Activated CD8-positive, alpha-beta memory T cell treated with anti-CD3 and anti-CD28 coated beads, Interleukin-2, amount 50 U/mL, for 24 hours (primary cell): ENCODE data around the gene HOOK1.

ENCODE experiments used
- DNase-seq: peaks from one replicate; pipeline ENCODE4 v3.0.0-alpha.2; 2020; ENCODE audit errors: extremely low read depth

Gene HOOK1

DNA sequence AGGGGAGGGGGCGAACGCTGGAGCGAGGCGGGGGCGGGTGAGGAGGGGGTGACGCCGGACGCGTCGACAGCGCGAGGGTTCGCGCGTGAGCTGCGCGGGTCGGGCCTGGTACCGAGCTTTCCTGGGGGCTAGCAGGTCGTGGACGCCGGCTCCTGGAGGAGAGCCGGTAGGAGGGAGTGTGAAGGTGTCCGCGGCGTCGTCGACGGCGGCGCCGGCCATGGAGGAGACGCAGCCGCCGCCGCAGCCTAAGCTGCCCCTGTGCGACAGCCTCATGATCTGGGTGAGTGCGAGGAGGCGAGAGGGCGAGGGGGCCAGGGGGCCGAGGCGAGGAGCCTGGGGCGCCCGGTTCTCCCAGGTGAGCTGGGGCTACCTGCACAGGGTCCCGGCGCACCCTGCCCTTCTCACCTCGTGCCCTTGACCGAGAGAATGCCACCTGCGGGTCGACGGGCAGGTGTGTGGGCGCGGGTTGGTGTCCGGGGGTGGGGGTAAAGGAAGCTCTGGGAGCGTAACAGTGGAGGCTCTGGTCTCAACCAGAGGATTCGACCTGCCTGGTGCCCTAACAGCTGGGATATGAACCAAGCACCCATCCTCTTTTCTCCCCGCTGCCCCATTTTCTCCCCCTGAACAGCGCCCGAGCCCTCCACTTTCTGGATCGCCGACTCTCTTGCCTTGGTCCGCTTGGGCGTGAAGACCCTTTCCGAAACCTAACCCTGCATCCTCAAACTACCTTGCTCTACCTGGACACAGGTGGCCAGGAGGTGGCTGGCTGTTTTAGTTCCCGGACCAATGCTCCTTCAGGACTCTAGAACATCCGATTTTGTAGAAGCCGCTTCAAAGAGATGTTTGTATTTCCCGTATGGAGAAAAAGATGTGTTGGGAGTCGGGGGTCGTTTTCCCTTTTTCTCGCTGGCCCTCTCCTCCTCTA, at the start of gene HOOK1:
Gene HOOK1 (plus strand): TSS at position 49 of the 925 bp plus-strand sequence. CDS start 169 bp downstream, at position 218.
- DNase-seq = no peak

DNA sequence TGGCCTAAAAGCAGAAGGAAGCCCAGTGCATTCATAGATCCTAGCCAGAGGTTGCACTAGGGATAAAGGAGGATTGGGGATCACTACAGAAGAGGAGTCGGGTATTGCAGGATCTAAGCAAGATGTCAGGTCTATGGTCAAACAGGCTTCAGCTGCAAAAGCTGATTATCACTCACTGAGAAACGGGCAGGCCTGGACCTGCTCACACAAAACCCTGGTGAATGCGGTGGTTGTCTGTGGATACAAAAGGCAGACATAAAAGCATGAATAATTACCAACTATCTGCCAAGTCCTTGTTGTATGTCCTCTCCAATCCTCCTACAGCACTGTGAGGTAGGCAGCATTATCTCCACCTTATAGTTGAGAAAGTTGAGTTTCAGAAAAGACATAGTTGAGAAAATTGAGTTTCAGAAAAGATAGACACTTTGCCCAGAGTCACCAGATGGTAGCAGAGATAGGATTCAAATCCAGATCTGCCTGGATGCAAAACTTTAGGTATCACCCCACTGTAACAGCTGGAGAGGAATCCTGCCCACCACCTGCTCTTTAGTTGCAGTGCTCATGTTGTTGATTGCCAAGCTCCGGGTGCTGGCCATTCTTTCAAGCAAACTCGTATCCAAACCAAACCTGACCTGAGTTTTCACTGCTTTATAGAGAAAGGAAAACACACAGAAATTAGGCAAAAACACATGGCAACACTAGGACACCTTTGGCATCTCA, 49.6 kb upstream of the HOOK1 start:
- no peak for DNase-seq

DNA sequence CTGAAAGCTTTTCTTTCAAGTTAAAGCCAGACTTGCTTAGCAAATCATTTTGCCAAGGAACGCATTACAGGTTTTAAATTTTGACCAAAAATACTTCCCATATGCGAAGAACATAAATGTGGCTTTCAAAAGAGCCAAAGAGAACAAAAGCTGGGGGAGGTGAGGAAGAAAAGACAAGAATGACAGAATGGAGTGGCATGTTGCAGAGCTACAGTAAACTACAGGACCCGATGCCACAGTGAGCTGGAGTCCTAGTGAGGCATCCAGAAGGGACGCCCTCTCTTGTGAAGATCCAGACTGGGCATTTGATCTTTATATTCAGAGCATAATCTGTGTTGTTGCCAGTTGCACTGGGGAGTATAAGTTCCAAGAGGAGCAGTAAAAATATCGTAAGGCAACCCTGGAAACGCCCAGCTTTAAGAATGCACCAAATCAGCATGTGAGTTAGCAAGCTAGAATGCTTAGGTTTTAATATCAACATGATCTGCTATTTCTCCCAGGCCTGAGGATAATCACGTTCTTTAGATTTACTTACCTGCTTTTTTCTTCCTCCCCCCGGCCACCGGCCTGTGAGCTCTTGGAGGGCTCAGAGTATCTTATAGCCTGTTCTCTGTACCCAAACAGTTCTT, 48.4 kb upstream of the HOOK1 start:
- no peak for DNase-seq

DNA sequence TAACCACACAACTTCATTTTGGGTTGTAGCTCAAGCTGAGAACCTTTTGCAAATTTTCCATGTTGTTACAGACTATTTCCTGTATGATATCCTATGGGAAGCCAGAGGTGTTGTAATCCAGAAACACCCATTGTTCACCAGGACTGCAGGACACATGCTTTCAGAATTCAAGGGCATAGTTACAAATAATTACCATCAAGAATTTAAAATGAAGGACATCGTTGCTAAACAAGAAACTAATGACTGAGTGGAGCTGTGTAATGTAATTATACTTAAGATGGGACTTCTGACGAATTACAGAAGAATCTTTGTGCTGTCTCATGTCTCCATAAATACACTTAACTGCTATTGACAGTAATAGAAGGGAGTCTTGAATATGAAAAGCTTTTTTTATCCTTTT, 47.6 kb upstream of the HOOK1 start:
- DNase-seq = no peak

DNA sequence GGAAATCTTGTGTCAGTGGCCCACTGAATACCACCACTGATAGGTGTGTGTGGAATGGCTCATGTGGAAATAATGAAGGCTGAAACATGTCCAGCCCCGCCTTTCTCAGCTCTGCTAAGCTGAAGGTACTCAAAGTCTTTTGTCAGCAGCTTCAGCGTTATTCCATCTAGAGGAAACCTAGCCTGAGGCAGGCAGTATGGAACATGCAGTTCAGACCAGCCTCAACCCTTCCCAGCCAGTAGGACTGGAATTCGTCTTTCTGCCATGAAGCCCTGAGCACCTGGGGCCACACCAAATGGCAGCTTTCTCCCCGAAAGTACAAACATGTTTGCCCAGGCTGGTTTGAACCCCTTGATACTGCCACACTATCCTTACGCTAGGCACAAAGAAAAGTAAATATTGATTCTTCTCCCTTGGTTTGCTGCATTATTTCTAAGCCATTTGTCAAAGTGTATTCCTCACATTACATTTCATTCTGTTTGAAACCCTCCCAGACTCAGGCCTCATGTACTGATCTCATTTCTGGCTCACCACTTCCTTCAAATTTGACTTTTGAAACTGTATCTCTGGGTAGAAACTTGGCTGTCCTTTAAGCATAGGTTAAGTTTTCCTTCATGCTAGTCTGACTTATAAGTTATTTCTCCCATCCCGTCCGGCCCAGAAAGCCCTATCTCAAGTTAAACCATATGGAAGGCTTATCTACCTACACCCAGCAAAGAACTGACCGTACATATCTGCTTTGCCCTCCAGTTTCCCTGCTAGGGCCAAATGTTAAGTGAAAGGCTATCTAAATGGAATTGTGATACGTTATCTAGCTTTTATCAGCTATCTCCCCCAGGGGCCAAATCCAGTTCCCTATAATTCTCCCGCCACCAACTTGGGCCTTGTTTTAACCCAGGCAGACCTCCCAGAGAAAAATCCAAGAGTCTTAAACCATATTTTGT, 45.7 kb upstream of the HOOK1 start:
- no peak for DNase-seq

DNA sequence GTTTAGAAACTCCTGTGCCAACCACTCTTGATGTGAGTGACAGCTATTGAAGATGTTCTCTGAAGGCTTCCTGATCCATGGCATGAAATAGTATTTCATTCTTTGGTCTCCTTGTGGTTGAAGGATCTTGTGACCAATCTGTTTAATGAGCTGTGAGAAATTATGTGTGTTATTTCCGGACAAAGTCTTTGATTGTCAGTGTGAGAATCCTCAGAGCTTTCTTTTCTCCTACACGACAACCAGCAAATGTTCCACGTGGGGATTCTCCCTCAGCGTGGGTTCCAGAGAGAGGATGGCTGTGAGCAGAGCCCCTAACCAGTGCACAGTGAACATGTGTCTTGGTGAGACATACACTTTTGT, 45.0 kb upstream of the HOOK1 start:
- no peak for DNase-seq

DNA sequence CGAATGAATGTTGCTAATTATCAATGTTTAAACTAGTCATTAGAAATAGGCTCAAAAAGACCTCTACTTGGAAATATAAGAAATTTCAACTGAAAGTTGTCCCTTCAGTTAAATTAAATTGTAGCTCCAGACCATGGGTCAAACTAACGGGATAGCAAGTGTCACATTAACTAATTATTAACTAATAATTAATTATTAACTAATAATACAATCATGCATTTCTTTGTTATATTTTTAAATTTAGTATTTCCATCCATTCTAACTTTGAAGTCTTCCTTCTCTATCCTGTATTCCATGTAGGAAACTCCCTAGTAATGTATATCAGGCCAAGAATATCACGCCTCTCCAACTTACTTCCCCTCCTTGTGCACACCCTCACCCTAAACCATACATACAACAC, 43.4 kb upstream of the HOOK1 start:
- DNase-seq = no peak

DNA sequence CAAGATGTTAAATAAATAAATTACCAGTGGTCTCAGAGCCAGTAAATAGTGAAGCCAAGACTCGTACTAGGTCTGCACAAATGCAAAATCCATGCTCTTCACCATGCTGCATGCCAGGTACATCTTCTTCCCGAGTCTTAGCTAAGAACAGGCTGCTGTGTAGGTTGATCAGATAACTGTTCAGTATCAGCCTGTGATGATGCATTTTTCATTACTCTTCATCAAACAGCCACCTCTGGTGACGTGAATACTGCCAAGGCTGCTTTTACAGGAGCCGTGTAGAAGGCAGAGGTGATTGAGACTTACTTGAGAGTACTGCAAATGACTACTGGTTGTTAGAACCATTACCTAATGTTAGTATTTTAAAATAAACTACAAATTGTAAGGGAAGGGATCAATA, 39.3 kb upstream of the HOOK1 start:
- DNase-seq = no peak

DNA sequence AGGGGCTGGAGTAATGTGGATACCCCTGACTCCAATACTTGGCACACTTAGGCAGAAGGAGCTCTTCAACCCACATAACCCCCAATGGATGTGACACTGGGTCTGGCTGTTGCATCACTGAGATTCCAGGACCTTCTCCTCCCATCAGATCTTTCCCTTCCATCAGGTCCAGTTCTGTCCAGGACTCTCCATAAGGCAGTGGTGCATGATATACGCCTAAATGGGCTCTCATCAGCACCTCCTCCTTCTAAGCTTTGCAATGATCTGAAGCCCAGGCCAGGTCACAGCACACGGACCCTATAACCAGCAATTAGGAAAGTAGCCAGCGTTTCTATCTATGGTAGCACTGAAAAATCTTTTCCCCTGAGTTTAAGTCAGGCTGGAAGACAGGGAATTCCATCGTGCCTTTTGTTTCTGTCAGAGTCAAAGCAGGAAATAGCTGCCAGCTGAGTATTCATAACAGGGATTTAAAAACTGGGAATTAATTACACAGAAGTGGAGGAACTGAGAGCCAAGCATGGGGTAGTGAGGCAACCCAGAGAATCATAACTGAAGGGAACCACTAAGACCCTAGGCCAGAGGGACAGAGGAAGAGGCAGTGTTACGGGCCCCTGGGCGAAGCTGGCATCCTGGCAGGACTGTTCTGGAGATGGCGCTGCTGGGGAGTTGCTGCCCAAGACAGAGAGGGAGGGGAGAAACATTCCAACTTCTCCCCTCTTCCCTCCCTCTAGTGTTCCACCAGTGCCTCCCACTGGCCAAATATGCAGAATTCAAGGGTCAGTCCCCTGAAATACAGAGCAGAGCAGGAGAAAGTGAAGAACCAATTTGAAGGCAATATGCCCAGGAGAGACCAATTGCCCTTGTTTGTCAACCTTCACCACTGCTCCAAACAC, 37.5 kb upstream of the HOOK1 start:
- DNase-seq = no peak

DNA sequence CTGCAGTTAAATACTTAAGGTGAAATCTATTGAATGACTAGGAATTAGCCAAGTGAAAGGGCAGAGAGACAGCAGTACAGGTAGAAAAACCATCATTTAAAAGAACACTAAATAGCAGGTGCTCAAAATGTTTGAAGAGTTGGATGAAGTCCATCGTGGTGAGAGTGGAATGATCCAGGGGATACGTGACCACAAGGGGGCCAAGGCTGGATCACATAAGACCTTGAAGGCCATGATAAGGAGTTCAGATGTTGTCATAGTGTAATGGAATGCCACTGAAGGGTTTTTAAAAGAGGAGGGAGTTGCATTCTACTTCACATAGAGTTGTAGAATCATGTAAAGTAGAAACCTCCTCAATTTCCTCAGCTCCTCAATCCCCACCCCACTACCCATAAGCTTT, 34.8 kb upstream of the HOOK1 start:
- no peak for DNase-seq

DNA sequence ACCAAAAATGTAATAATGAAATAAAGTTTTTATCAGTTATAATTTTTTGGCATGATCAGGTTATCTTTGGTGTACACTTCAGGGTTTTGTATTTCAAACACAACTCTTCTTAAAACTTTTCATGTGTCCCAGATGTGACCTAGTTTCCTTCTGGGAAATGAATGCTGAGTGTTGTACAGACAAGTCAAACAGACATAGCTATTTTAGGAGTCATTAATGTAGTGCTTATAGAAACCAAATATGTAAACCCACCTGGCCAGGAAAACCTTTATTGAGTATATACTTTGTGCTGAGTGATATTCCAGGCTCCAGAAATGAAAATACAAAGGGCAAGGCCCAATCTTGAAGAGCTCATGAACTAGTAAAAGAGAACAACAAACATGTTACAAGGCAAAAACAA, 25.9 kb upstream of the HOOK1 start:
- DNase-seq = no peak

DNA sequence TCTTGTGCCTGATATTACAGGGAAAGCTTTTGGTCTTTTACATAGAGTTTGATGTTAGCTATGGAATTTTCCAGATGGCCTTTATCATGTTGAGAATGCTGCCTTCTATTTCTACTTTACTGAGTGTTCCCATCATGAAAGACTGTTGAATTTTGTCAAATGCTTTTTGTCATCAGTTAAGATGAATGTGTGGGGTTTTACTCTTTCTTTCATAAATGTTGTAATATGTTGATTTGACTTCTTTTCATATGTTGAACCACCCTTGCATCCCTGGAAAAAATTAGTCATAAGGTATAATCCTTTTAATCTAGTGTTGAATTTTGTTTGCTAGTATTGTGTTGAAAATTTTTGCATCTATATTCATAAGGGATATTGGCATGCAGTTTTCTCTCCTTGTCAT, 16.1 kb upstream of the HOOK1 start:
- no peak for DNase-seq

DNA sequence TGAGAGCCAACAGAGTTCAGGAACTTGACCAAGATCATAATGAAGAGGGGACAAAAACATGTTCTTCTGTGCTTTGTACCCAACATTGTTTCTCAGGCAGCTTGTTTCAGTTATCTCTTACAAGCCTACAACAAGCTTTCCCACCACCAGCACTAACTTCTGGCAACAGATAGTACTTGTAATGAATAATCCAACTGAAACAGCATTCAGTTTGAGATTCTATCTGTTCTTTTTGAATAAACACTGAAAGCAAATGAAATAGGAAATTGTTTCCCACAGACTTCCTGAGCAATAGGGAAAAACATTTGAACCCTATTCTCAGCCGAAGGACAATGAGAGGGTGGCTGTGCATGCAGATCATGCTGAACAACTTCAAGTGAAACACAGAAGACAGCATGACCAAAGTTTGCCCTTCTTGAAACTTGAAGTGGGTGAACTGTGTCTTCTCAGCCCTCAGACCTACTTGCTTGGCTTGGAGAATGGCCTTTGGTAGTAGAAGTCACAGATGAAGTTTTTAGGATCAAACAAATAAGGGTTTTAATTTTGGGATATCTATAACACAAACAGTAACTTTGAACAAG, 11.2 kb upstream of the HOOK1 start:
- no peak for DNase-seq

DNA sequence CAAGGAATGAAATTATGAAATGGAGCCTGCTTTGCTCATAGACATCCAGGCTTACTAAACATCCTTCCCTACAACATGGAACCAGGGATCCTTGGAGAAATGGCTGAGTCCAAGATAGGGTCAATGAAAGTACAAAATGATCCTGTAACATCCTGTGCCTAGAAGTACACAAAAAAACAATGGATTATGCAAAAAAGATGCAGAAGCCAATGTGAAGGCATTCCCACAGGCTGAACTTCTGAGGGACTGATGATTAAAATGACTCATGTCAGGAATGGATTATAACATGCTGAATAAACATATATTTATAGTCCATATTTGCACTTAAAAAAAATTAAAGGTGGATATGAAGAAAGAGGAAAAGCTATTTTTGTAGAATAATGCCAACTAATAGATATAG, 10.4 kb upstream of the HOOK1 start:
- no peak for DNase-seq

DNA sequence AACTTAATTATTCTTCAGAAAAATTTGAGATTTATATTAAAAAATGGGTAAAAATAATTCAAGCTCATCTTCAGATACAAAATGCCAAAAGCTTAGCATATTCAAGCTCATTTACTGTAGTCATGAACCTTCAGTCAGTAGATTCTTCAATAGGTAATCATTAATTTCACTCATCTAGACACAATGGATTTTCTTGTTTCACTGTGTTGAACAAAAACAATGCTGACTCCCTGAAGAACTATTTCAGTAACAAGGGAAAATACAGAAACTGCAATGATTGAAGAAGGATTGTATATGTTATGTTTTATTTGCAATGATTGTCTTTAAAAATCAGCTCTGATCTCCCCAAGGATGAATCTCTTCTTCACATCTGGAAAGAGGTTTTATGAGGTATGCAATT, 9.2 kb upstream of the HOOK1 start:
- no peak for DNase-seq

DNA sequence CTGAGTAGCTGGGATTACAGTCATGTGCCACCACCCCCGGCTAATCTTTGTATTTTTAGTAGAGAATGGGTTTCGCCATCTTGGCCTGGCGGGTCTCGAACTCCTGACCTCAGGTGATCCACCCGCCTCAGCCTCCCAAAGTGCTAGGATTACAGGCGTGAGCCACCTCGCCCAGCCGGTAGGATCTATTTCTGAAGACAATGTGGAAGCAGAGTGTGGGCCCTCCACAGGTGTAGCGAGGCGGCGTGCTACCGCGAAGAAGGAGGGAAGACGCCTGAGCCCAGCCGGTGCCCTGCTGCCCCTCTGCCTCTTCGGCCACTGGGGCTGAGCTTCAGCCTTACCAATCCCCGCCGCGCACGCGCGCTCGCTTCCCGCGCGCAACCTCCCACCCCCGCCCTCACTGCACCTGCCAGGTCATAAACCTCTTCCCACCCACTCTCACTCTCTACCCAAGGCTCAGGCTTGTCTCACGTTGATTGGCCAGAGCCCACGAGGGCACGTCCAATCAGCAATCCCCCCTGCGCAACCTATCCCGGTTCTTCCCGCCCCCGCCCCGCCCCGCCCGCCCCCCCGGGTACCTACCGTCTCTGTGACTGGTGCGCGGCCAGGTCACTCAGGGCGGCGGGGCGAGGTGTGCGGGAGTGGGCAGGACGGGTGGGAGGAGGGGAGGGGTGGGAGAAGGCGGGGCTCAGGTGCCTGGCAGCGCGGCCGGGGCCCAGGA, 409 bp upstream of the HOOK1 start:
- DNase-seq = peak; percentile 37

DNA sequence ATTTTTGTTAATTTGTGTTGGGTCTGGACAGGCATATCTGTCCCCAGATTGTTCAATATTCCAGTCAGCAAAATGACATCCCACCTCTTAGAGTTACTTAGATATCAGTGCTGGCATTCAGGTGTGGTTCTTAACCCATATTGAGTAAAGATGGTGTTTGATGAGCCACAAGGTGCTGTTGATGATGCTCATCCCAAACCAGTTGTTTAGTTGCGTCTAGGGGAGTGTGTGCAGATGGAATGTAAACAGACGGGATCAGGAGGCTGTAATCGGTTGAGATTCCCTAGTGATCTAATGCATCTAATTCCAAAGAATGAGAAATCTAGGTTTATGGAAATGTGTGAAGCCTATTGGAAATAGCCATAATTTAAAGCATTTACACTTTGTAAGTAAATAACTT, 1.1 kb downstream of the HOOK1 start:
- DNase-seq = no peak

DNA sequence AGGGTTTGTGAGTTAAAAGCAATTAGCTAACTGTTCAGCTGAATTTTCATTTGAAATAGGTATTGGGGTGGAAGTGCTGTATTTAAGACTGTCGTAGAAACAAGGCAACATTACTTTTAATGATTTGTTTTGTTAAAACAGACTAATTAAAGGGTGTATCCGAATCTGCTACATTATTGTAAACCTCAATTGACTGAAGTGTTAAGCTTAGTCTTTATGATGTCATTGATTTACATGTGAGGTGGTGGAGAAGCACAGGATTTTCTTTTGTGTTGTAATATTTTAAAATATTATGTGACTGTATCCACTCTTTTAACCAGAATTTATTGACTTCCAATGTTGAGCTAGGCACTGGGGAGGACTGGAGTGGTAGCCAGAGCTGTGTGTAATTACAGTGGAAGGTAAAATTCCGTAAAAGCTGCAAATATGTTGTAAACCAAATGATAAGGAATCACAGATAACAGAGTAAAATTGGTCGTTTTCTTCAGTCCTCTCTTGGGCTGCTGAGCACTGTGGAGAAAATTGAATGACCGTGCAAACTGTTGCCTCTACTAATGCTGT, 1.6 kb downstream of the HOOK1 start:
- no peak for DNase-seq
